ENCODE results near the gene NHERF1. TPM values are rescaled to one million over a fixed set of nuclear protein-coding genes. Genes with fewer than 3 reads are reported as not detected.

The NHERF1 gene
- total and polyA plus RNA-seq, 2 donors (not counting 3 experiments of a cell fraction or from before 2014, with no cell fraction given) = 24.4 to 26.9 TPM

- no peak overlapping the region for H3K4me2 ChIP-seq (ENCODE audit: insufficient read depth, low read length)
- CTCF ChIA-PET = interaction anchor here (0.6 to 2.5 kb wide), 7 partner anchors 9 to 541 kb away, joined by 3 to 15 read pairs (median 3); no protein-coding TSS in a partner anchor
- dilution Hi-C loops (cut with MboI; ENCODE audit: extremely low pct_ligation_motif_present, low sequenced_read_pairs) = no loop called here
Measured at GRCh38 chr17:74740641-74741387, 7.6 kb upstream of the NHERF1 start.

GRCh38 chr17:74742153-74742515, 6.3 kb upstream of the NHERF1 start:
- TF ChIP-seq CTCF (IDR thresholded peaks at IDR 0.05; ENCODE audit: extremely low read depth in 1 of 2, insufficient read depth in 1 of 2, low read depth in 1 of 2, low read length in 2 of 2) = no peak
- no peak for TF ChIP-seq FOS (IDR thresholded peaks at IDR 0.05; ENCODE audit: borderline replicate concordance, insufficient read depth, low read length)
- TF ChIP-seq MYC (IDR thresholded peaks at IDR 0.05; ENCODE audit: low read depth, low read length) = no peak
- no peak for TF ChIP-seq JUN (IDR thresholded peaks at IDR 0.05; ENCODE audit: borderline replicate concordance, insufficient read depth, insufficient read length, low read depth)
- no peak for TF ChIP-seq GATA2 (IDR thresholded peaks at IDR 0.05; ENCODE audit: insufficient read depth, insufficient read length, low read depth, low read length)
- no peak for TF ChIP-seq POLR2A (IDR thresholded peaks at IDR 0.05; ENCODE audit: low read depth, low read length)
- TF ChIP-seq POLR2AphosphoS5 (IDR thresholded peaks at IDR 0.05; ENCODE audit: insufficient read depth, low read depth, low read length) = no peak
- TF ChIP-seq EZH2 (IDR thresholded peaks at IDR 0.05; ENCODE audit: borderline replicate concordance, low read depth, low read length, severe bottlenecking) = no peak
- TF ChIP-seq MAX (IDR thresholded peaks at IDR 0.05; ENCODE audit: insufficient read depth, insufficient read length) = no peak
- ChIA-PET CTCF (interaction anchor here (0.7 to 2.5 kb wide), 5 partner anchors 29 to 215 kb away, joined by 3 to 15 read pairs (median 3); no protein-coding TSS in a partner anchor), POLR2A (no interaction called here)
- Histone ChIP-seq H3K4me1 (ENCODE audit: control insufficient read depth, extremely low read depth, insufficient read depth, low read length) (peaks cover 8% of the 10 kb centered on the region), H3K79me2 (ENCODE audit: control insufficient read depth, insufficient read depth, low read length) (no peaks in the 10 kb centered on the region), H3K36me3 (ENCODE audit: control insufficient read depth in 2 of 2, extremely low read depth in 1 of 2, insufficient read depth in 2 of 2, low read length in 2 of 2) (no peaks in the 10 kb centered on the region), H3K4me3 (replicated peaks in 1 of 3; ENCODE audit: insufficient read depth in 1 of 3, low read depth in 1 of 3, low read length in 3 of 3) (no peak overlapping the region), H3K9me1 (replicated peaks; ENCODE audit: control insufficient read depth, extremely low read depth, insufficient read depth, low read length) (no peaks in the 10 kb centered on the region), H3K4me2 (ENCODE audit: insufficient read depth, low read length) (peak overlapping the region; percentile 35), H2AFZ (ENCODE audit: low read depth, low read length) (no peak overlapping the region), H3K9me3 (replicated peaks; ENCODE audit: control insufficient read depth, insufficient read depth, low read length) (no peaks in the 10 kb centered on the region), H3K27me3 (ENCODE audit: control insufficient read depth in 2 of 2, insufficient read depth in 2 of 2, low read length in 2 of 2) (peaks cover 17 to 26% of the 10 kb centered on the region in 2 experiments), H3K9ac (replicated peaks; ENCODE audit: extremely low read depth, insufficient read depth, low read length) (no peak overlapping the region), H3K27ac (ENCODE audit: insufficient read depth, low read depth, low read length) (no peak overlapping the region), H4K20me1 (replicated peaks; ENCODE audit: control insufficient read depth, extremely low read depth, insufficient read depth, low read length) (no peaks in the 10 kb centered on the region)
- FAIRE-seq (peak; percentile 82), DNase-seq (ENCODE audit: low read depth, low spot score) (peak; percentile 37)
- intact Hi-C loops (cut with micrococcal nuclease) (loop anchor here (5.0 to 10.0 kb wide), 2 partner anchors 50 to 1427 kb away; partner anchors contain the start of gene CDC42EP4), dilution Hi-C loops (cut with MboI; ENCODE audit: extremely low pct_ligation_motif_present, low sequenced_read_pairs) (no loop called here)
- no TSS peak for BruUV-seq (replicated peaks)

More at GRCh38 chr17:74740641-74741387, 7.6 kb upstream of the NHERF1 start:
- Histone ChIP-seq H3K36me3 (ENCODE audit: control insufficient read depth in 2 of 2, extremely low read depth in 1 of 2, insufficient read depth in 2 of 2, low read length in 2 of 2) (no peaks in the 10 kb centered on the region), H3K27ac (ENCODE audit: insufficient read depth, low read depth, low read length) (no peak overlapping the region), H3K9me1 (replicated peaks; ENCODE audit: control insufficient read depth, extremely low read depth, insufficient read depth, low read length) (no peaks in the 10 kb centered on the region), H2AFZ (ENCODE audit: low read depth, low read length) (no peak overlapping the region), H3K27me3 (ENCODE audit: control insufficient read depth in 2 of 2, insufficient read depth in 2 of 2, low read length in 2 of 2) (peaks cover 24 to 37% of the 10 kb centered on the region in 2 experiments), H3K4me3 (replicated peaks in 1 of 3; ENCODE audit: insufficient read depth in 1 of 3, low read depth in 1 of 3, low read length in 3 of 3) (no peak overlapping the region), H3K9ac (replicated peaks; ENCODE audit: extremely low read depth, insufficient read depth, low read length) (no peak overlapping the region), H4K20me1 (replicated peaks; ENCODE audit: control insufficient read depth, extremely low read depth, insufficient read depth, low read length) (no peaks in the 10 kb centered on the region), H3K9me3 (replicated peaks; ENCODE audit: control insufficient read depth, insufficient read depth, low read length) (no peaks in the 10 kb centered on the region), H3K4me1 (ENCODE audit: control insufficient read depth, extremely low read depth, insufficient read depth, low read length) (peaks cover 8% of the 10 kb centered on the region), H3K79me2 (ENCODE audit: control insufficient read depth, insufficient read depth, low read length) (no peaks in the 10 kb centered on the region)
- FAIRE-seq = no peak
- no peak for DNase-seq (ENCODE audit: low read depth, low spot score)
- no TSS peak for BruUV-seq (replicated peaks)
- POLR2A ChIA-PET = no interaction called here
- TF ChIP-seq EZH2 (IDR thresholded peaks at IDR 0.05; ENCODE audit: borderline replicate concordance, low read depth, low read length, severe bottlenecking) = no peak
- intact Hi-C loops (cut with micrococcal nuclease) = loop anchor here (5.0 to 10.0 kb wide), 2 partner anchors 51 to 1426 kb away; partner anchors contain the start of gene CDC42EP4
